ENCODE measurements around the gene XYLT1. TPM values are rescaled to one million over a fixed set of nuclear protein-coding genes. Genes with fewer than 3 reads are reported as not detected.

XYLT1 gene
- total and polyA plus RNA-seq, 2 of the 4 experiments (the other 2 are of a cell fraction) = 9.0 to 12.7 TPM

DNA sequence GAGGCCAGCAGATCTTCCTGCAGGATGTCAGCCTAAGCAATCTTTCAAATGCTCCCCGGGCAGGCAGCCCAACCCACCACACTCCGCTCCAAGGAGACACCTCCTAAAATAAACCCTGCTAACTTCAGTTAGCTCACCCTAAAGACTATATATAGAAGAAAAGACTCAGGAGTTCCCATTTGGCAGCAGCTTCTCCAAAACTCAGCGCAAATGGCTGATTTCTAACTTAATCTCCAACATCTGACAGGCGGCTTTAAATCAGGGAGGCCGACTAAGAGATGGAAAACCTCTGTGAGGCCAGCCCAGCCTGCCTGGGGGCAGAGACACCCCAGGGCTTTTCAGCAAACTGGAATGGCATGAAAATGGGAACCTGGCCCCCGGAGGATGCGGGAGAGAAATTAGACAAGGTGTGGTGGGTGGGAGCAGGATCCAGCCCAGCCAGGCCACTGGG, 91.6 kb downstream of the XYLT1 start:
- DNase-seq = peak; percentile 70

More for the DNA sequence above, 91.6 kb downstream of the XYLT1 start:
- Histone ChIP-seq H3K56ac (ENCODE audit: extremely low read depth, insufficient read depth, low read length) (no peak overlapping the region), H3K9me1 (ENCODE audit: insufficient read depth, low read length) (peaks cover 11% of the 10 kb centered on the region), H3K36me3 (ENCODE audit: control insufficient read depth, insufficient read depth, low read length) (no peaks in the 10 kb centered on the region), H3K18ac (ENCODE audit: low read depth, low read length) (no peak overlapping the region), H4K5ac (ENCODE audit: low read depth, low read length) (no peak overlapping the region), H4K91ac (ENCODE audit: insufficient read depth, low read depth, low read length) (no peak overlapping the region), H3K4me1 (ENCODE audit: control insufficient read depth, insufficient read depth, low read length) (peaks cover 8% of the 10 kb centered on the region), H3K23ac (ENCODE audit: low read depth, low read length) (no peak overlapping the region), H3K14ac (replicated peaks; ENCODE audit: low read depth, low read length) (0 out of 2 replicates have a peak overlapping the region, but pooled peaks have one; percentile 15), H3K79me1 (ENCODE audit: low read depth in 1 of 2, low read length in 2 of 2) (peaks cover 7 to 53% of the 10 kb centered on the region in 2 experiments; a peak in 3 of 4 replicates), H3K4me2 (ENCODE audit: low read depth, low read length) (peak overlapping the region; percentile 38; the same call in 1 of the 2 replicates), H4K20me1 (ENCODE audit: insufficient read depth, low read length) (peaks cover 49% of the 10 kb centered on the region), H2BK20ac (ENCODE audit: low read depth, low read length) (no peak overlapping the region), H3K9me3 (ENCODE audit: control insufficient read depth, insufficient read depth, low read length) (no peaks in the 10 kb centered on the region), H2BK120ac (ENCODE audit: low read depth, low read length) (no peak overlapping the region), H4K8ac (ENCODE audit: low read depth in 2 of 2, low read length in 2 of 2) (no peak overlapping the region), H3K27me3 (ENCODE audit: control insufficient read depth, insufficient read depth, low read length) (no peaks in the 10 kb centered on the region), H2BK5ac (ENCODE audit: low read depth, low read length, poor library complexity, severe bottlenecking) (no peak overlapping the region), H3K4ac (ENCODE audit: low read depth, low read length) (0 out of 2 replicates have a peak overlapping the region, but pooled peaks have one; percentile 5), H2AK9ac (replicated peaks; ENCODE audit: low read depth, low read length, poor library complexity) (no peak overlapping the region), H2AK5ac (ENCODE audit: low read depth, low read length) (no peak overlapping the region), H3K27ac (ENCODE audit: insufficient read depth, low read length) (no peak overlapping the region), H2BK15ac (ENCODE audit: low read depth, low read length) (no peak overlapping the region), H3K4me3 (ENCODE audit: insufficient read depth, low read depth, low read length) (no peak overlapping the region), H2AFZ (replicated peaks; ENCODE audit: low read length, poor library complexity) (peak overlapping the region; percentile 8), H3K9ac (ENCODE audit: low read depth, low read length) (no peak overlapping the region)
- BruUV-seq (replicated peaks) = no TSS peak
- POLR2A ChIA-PET (ENCODE audit: unreplicated experiment) = no interaction called here
- no CpG with 5 or more reads among the region's 7 CpGs for WGBS, 2 experiments (ENCODE audit: extremely low coverage in 2 of 2, insufficient read length in 1 of 2)
- no peak for TF ChIP-seq MAFK (IDR thresholded peaks at IDR 0.05; ENCODE audit: low read depth, low read length)
- no peak for TF ChIP-seq BHLHE40 (IDR thresholded peaks at IDR 0.05; ENCODE audit: low read depth, low read length)
- no peak for TF ChIP-seq CEBPB (IDR thresholded peaks at IDR 0.05; ENCODE audit: low read depth, low read length)
- TF ChIP-seq, protein P1, sequence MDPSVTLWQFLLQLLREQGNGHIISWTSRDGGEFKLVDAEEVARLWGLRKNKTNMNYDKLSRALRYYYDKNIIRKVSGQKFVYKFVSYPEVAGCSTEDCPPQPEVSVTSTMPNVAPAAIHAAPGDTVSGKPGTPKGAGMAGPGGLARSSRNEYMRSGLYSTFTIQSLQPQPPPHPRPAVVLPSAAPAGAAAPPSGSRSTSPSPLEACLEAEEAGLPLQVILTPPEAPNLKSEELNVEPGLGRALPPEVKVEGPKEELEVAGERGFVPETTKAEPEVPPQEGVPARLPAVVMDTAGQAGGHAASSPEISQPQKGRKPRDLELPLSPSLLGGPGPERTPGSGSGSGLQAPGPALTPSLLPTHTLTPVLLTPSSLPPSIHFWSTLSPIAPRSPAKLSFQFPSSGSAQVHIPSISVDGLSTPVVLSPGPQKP (IDR thresholded peaks at IDR 0.05; ENCODE audit: borderline replicate concordance, low read depth, low read length) = no peak
- no peak for TF ChIP-seq NFE2L2 (IDR thresholded peaks at IDR 0.05; ENCODE audit: low read depth, low read length)
- TF ChIP-seq FOS (IDR thresholded peaks at IDR 0.05; ENCODE audit: low read depth, low read length) = no peak
- TF ChIP-seq RAD21 (IDR thresholded peaks at IDR 0.05; ENCODE audit: low read length) = no peak
- TF ChIP-seq, protein P2, sequence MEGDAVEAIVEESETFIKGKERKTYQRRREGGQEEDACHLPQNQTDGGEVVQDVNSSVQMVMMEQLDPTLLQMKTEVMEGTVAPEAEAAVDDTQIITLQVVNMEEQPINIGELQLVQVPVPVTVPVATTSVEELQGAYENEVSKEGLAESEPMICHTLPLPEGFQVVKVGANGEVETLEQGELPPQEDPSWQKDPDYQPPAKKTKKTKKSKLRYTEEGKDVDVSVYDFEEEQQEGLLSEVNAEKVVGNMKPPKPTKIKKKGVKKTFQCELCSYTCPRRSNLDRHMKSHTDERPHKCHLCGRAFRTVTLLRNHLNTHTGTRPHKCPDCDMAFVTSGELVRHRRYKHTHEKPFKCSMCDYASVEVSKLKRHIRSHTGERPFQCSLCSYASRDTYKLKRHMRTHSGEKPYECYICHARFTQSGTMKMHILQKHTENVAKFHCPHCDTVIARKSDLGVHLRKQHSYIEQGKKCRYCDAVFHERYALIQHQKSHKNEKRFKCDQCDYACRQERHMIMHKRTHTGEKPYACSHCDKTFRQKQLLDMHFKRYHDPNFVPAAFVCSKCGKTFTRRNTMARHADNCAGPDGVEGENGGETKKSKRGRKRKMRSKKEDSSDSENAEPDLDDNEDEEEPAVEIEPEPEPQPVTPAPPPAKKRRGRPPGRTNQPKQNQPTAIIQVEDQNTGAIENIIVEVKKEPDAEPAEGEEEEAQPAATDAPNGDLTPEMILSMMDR (conservative IDR thresholded peaks at IDR 0.05; ENCODE audit: low read depth, low read length) = no peak
- no peak for TF ChIP-seq MAZ (IDR thresholded peaks at IDR 0.05; ENCODE audit: borderline replicate concordance, low read depth, low read length)
- no peak for TF ChIP-seq SMC3 (IDR thresholded peaks at IDR 0.05; ENCODE audit: low read depth, low read length)
- TF ChIP-seq, protein P3, sequence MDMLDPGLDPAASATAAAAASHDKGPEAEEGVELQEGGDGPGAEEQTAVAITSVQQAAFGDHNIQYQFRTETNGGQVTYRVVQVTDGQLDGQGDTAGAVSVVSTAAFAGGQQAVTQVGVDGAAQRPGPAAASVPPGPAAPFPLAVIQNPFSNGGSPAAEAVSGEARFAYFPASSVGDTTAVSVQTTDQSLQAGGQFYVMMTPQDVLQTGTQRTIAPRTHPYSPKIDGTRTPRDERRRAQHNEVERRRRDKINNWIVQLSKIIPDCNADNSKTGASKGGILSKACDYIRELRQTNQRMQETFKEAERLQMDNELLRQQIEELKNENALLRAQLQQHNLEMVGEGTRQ (IDR thresholded peaks at IDR 0.05; ENCODE audit: low read depth, low read length) = no peak
- TF ChIP-seq POLR2A (IDR thresholded peaks at IDR 0.05; ENCODE audit: low read depth, low read length) = no peak
- no peak for TF ChIP-seq MXI1 (IDR thresholded peaks at IDR 0.05; ENCODE audit: borderline replicate concordance, low read depth, low read length)
- TF ChIP-seq RFX5 (IDR thresholded peaks at IDR 0.05; ENCODE audit: low read depth, low read length) = no peak
- no peak for TF ChIP-seq CHD1 (IDR thresholded peaks at IDR 0.05; ENCODE audit: low read depth, low read length)
- TF ChIP-seq RCOR1 (IDR thresholded peaks at IDR 0.05; ENCODE audit: insufficient replicate concordance, low read length) = no peak
- in situ Hi-C loops (cut with MboI; ENCODE audit: low sequenced_read_pairs) = no loop called here
- intact Hi-C loops (cut with micrococcal nuclease) = no loop called here
- ATAC-seq (ENCODE audit: low read depth) = peak; percentile 80
- CTCF ChIA-PET = interaction anchor here (1.1 kb wide), 1 partner anchor 34 kb away, joined by 3 read pairs; no protein-coding TSS in a partner anchor
- dilution Hi-C loops (cut with HindIII; ENCODE audit: low sequenced_read_pairs, unreplicated experiment) = no loop called here
